Measurements from ENCODE around the gene ACE2. TPM values are rescaled to one million over a fixed set of nuclear protein-coding genes. Genes with fewer than 3 reads are reported as not detected.
A peak's percentile ranks its signal among the peaks of the same experiment; 100 is the strongest.
"Not testable (repeated sequence)": the region's sequence is repeated elsewhere in the genome, so short reads cannot be mapped to it uniquely, and the experiment has no call there.

Gene ACE2
- total RNA-seq (100 to 1,000 TPM; 116 to 119 TPM), polyA plus RNA-seq (ENCODE audit: insufficient read depth, low read depth, low replicate concordance) (78.9 TPM)
- long read RNA-seq, donor 1, partial matches to known transcripts = 0 of 1 reads
- long read RNA-seq, donor 1, other reads (novel, unspliced or antisense) = 0 of 1 reads
- long read RNA-seq, donor 2 = 0 reads

GRCh38 chrX:15600745-15601144, at the start of gene ACE2:
Gene ACE2, minus strand, starts transcription at chrX:15600960. Its CDS starts 49 bp downstream, at chrX:15600911.
- Histone ChIP-seq H3K4me1 (no peaks in the 10 kb centered on the region), H3K27ac (peak within 1 kb of the TSS; percentile 18 to 45), H3K36me3 (ENCODE audit: low read depth, missing control alignments) (no peaks in the 10 kb centered on the region), H3K27me3 (no peaks in the 10 kb centered on the region), H3K9me3 (no peaks in the 10 kb centered on the region), H3K4me3 (no peak within 1 kb of the TSS)
- DNase-seq = peak; percentile 25
- intact Hi-C loops (cut with DNase I; ENCODE audit: low total_unique reads) = no loop called here
- TF ChIP-seq POLR2A (IDR thresholded peaks at IDR 0.05) = no peak
- no peak for TF ChIP-seq CTCF (IDR thresholded peaks at IDR 0.05)
- 32 to 40% methylated on average over 3 to 4 of the region's 4 CpGs for WGBS, 2 donors

- H3K9me3 ChIP-seq; H3K36me3 ChIP-seq (ENCODE audit: low read depth, missing control alignments); H3K4me1 ChIP-seq; intact Hi-C loops (cut with DNase I; ENCODE audit: low total_unique reads); H3K4me3 ChIP-seq; H3K27ac ChIP-seq; DNase-seq; H3K27me3 ChIP-seq: not testable (repeated sequence)
- WGBS, 2 donors = no CpG with 5 or more reads among the region's 5 CpGs
Measured at GRCh38 chrX:15647510-15647909, 46.8 kb upstream of the ACE2 start.

GRCh38 chrX:15646543-15646942, 45.8 kb upstream of the ACE2 start:
- WGBS, 2 donors = 80% methylated on average over 1 of the region's 27 CpGs; no CpG with 5 or more reads in 1 of the 2 donors
- Histone ChIP-seq H3K36me3 (ENCODE audit: low read depth, missing control alignments) (no peaks in the 10 kb centered on the region), H3K27ac (no peak overlapping the region), H3K4me3 (no peak overlapping the region), H3K27me3 (no peaks in the 10 kb centered on the region), H3K9me3 (no peaks in the 10 kb centered on the region), H3K4me1 (no peaks in the 10 kb centered on the region)
- DNase-seq = no peak
- intact Hi-C loops (cut with DNase I; ENCODE audit: low total_unique reads) = no loop called here
- TF ChIP-seq POLR2A (IDR thresholded peaks at IDR 0.05) (no peak), CTCF (IDR thresholded peaks at IDR 0.05) (no peak)

- H3K27me3 ChIP-seq = no peaks in the 10 kb centered on the region
- no peak overlapping the region for H3K27ac ChIP-seq
- no peaks in the 10 kb centered on the region for H3K4me1 ChIP-seq
- no peaks in the 10 kb centered on the region for H3K9me3 ChIP-seq
- TF ChIP-seq POLR2A (IDR thresholded peaks at IDR 0.05) = no peak
- no peak for TF ChIP-seq CTCF (IDR thresholded peaks at IDR 0.05)
- intact Hi-C loops (cut with DNase I; ENCODE audit: low total_unique reads) = no loop called here
- no peaks in the 10 kb centered on the region for H3K36me3 ChIP-seq (ENCODE audit: low read depth, missing control alignments)
- H3K4me3 ChIP-seq = no peak overlapping the region
- DNase-seq = peak; percentile 13
- 96 to 100% methylated on average over 4 to 5 of the region's 15 CpGs for WGBS, 2 donors
Measured at GRCh38 chrX:15646031-15646430, 45.3 kb upstream of the ACE2 start.

GRCh38 chrX:15645266-15645665, 44.5 kb upstream of the ACE2 start:
- intact Hi-C loops (cut with DNase I; ENCODE audit: low total_unique reads) = no loop called here
- TF ChIP-seq POLR2A (IDR thresholded peaks at IDR 0.05) (no peak), CTCF (IDR thresholded peaks at IDR 0.05) (no peak)
- H3K27ac ChIP-seq = no peak overlapping the region
- H3K4me3 ChIP-seq = no peak overlapping the region
- no peak for DNase-seq
- H3K9me3 ChIP-seq = no peaks in the 10 kb centered on the region
- no peaks in the 10 kb centered on the region for H3K4me1 ChIP-seq
- H3K36me3 ChIP-seq (ENCODE audit: low read depth, missing control alignments) = no peaks in the 10 kb centered on the region
- no peaks in the 10 kb centered on the region for H3K27me3 ChIP-seq
- 81 to 86% methylated on average over 3 of the region's 3 CpGs for WGBS, 2 donors
